T-helper 22 cell (primary cell): Measurements from ENCODE around the gene KRTAP10-10.
"Not testable (repeated sequence)": the region's sequence is repeated elsewhere in the genome, so short reads cannot be mapped to it uniquely, and the experiment has no call there.

Source experiments
- DNase-seq: peaks from one replicate; pipeline ENCODE4 v3.0.0-alpha.2; 2020; ENCODE audit warnings: low read depth

Gene KRTAP10-10

GRCh38 chr21:44626673-44627143 lies 10.4 kb upstream of the KRTAP10-10 start, which contains the start of gene KRTAP10-9:
TSS of gene KRTAP10-9 (plus strand) at chr21:44627093. CDS start at chr21:44627172, 79 bp downstream.
- no peak for DNase-seq

- not testable (repeated sequence) for DNase-seq
Measured at GRCh38 chr21:44627181-44627822, 9.9 kb upstream of the KRTAP10-10 start.

- DNase-seq = not testable (repeated sequence)
Measured at GRCh38 chr21:44627831-44628233, 9.3 kb upstream of the KRTAP10-10 start.

DNA sequence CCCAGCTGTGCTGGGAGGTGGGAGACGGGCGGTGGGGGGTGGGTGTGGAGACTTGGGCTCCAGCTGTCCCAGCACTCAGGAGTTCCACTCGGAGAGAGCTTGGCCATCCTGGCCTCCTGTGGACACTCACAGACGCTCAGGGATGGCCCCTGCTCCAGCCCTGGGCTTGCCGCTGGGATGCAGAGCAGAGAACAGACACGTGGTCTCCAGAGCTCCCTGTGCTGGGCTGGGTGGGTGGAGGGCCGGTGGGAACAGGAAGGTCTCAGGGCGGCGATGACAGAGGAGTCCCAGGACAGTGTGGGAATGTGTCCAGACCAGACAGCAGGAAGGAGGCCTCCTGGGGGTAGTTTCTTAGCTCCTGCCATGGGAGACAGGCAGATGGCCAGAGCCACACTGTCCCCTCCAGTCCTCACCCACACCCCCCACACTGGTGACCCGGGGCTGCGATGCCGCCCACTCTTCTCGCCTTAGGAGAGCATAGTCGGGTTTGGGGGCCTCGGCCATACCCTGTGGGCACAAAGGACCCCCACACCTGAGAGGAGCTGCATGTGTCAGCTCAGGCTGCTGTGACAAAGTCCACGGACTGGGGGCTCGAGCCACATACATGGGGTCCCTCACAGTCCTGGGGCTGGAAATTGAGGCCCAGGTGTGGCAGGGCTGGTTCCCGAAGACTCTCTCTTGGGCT lies 8.3 kb upstream of the KRTAP10-10 start:
- DNase-seq = no peak

DNA sequence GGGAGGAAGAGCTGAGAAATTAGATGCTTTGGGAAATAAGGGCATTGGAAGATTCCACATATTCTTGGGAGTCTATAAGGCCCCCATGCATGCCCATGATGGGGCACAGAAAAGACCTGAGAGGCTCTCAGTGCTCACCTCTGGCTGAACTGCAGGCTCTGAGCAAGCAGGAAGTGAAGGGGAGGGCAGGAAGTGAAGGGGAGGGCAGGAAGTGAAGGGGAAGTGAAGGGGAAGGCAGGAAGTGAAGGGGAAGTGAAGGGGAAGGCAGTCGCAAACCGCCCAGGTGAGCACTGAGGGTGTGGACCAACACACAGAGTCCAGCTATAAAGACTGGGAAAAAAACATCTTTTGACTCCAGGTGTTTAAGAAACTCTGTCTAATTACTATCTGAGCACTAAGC lies 6.7 kb upstream of the KRTAP10-10 start:
- DNase-seq = no peak

DNA sequence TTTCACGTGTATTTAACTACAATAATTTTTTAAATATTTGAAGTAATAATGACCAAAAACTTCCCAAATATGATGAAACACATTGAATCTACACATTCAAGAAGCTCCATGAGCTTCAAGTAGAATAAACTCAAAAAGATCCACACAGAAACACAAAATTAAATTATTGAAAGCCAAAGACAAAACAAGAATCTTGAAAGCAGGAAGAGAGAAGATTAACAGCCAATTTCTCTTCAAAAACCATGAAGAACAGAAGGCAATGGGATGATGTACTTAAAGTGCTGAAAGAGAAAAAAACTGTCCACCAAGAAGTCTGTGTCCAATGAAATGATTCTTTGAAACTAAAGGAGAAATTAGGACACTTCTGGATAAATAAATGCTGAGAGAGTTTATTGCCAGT lies 5.1 kb upstream of the KRTAP10-10 start:
- no peak for DNase-seq

- no peak for DNase-seq
Measured at GRCh38 chr21:44636209-44637017, 743 bp upstream of the KRTAP10-10 start.

DNA sequence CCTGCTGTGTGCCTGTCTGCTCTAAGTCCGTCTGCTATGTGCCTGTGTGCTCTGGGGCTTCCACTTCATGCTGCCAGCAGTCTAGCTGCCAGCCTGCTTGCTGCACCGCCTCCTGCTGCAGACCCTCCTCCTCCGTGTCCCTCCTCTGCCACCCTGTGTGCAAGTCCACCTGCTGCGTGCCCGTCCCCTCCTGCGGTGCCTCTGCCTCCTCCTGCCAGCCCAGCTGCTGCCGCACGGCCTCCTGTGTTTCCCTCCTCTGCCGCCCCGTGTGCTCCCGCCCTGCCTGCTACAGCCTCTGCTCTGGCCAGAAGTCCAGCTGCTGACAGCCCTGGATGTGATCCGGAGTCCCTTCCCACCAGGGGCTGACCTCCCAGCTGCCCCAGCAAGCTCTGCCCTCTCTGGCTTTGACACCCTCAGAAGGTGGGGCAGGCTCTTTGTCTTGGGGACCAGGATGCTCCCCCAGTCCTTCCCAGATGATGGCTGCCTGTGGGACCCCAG lies 744 bp downstream of the KRTAP10-10 start:
- DNase-seq = not testable (repeated sequence)

GRCh38 chr21:44638506-44639330 lies 1.6 kb downstream of the KRTAP10-10 start:
- not testable (repeated sequence) for DNase-seq

GRCh38 chr21:44639331-44639655 lies 2.1 kb downstream of the KRTAP10-10 start:
- DNase-seq = no peak

DNA sequence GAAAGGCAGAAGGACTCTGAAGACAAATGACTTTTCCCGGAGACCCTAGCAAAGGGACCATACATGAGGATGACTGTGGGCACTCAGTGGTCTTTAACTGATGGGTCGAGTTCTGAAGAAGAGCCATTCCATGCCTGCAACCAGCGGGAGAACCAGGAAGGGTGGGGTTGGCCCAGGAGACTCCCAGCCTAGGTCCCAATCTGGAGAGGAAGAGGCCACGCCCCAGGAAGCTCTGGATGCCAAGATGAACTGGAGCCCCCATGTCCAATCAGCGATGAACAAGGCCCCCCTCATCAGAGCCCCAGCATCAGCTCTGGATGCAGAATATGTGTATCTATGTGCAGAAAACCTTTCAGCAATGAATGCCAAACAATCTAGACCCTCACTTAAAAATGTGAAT lies 3.6 kb downstream of the KRTAP10-10 start:
- no peak for DNase-seq

DNA sequence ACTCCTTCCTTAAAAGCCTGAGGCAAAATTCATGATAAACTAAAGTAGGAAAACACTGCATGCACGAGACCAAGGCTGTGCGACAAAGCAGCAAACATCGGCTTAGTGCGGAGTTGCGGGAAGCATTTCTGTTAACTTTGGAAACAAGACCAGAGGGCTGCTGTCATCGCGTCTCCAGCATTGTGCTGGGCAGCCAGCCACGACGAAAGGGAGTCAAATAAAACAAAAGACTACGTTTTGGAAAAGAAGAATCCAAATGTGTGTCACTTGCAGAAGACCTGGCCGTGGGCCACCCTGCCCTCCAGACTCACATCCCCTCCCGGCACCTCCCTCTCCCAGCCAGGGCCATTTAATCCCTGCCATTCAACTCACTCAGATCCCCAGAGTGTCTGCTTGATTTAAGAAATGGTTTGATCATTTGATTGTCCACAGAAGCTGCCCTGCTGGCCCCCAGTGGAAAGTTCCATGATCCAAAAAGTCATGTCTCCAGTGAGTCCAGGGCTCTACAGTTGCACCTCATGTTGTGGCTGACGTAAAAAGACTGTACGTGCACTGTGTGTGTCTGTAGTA lies 6.7 kb downstream of the KRTAP10-10 start:
- no peak for DNase-seq

GRCh38 chr21:44644878-44645277 lies 7.7 kb downstream of the KRTAP10-10 start:
- no peak for DNase-seq

- DNase-seq = not testable (repeated sequence)
Measured at GRCh38 chr21:44646366-44647221, 9.4 kb downstream of the KRTAP10-10 start, which contains the start of gene KRTAP10-11. TSS of gene KRTAP10-11 (plus strand) at chr21:44646414. CDS start at chr21:44646459, 45 bp downstream.

DNA sequence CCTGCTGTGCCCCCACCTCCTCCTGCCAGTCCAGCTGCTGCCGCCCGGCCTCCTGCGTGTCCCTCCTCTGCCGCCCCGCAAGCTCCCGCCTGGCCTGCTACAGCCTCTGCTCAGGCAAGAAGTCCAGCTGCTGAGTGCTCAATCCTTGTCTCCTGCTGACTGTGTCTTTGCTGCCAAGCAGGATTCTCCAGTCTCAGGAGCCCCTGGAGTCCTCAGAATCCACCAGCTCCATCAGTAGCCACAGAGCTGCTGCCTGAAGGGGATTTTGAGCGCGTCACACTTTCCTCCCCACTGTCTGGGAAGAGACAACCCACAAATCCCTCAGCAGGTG lies 10.0 kb downstream of the KRTAP10-10 start:
- no peak for DNase-seq

DNA sequence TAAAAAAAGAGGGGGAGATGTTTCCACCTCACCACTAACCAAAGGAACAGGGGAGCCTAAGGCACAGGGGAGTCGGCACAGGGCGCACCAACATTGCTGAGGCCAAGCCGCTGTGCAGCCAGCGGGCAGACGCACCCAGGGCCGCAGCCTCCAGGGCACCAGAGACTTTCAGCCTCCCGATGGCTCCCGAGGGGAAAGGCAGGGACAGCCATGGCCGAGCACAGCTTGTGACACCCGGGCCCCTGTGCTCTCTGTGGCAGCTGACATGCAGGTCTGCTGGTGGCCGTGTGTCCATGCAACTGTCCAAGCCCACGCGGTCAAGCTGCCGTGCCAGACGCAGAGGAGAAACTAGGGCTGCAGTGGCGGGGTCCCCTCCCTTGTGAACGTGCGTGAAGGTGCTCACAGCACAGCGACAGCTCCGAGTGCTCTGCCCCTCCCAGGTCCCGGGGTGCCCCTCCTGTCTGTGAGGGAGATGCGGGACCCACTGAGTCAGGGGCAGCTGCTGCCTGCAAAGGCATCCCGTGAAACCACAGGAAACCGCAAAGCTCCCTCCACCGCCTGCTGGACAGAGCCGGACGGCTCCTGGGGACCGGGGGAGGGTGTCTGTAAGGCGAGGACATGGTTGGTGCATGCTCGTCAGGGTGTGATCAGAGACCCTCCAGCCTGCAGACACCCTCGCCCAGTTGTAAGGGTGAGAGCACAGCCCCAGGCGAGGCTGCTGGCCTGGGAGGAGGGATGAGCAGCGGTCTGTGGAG lies 11.6 kb downstream of the KRTAP10-10 start:
- DNase-seq = no peak

GRCh38 chr21:44649521-44650100 lies 12.5 kb downstream of the KRTAP10-10 start:
- no peak for DNase-seq

- DNase-seq = no peak
Measured at GRCh38 chr21:44650265-44650972, 13.3 kb downstream of the KRTAP10-10 start.
